Measurements from ENCODE around the gene C12orf60.

DNA sequence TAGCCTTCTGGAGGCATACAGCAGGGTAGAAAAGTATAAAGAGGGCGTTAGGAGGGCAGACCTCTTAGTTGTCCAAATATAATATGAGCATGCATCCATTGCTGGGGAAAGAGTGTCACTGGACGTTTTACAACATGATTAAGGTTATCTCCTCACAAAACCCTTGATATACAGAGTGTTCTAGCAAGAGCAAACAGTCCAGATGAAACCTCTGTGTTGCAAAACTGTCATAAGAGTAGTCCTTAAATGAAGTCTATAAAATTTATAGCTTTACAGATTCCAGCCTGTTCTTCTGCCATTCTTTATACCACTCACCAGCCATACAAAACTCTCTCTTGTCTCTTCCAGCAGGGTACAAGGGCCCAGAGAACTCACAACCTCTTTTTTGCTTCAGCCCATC, 21.9 kb upstream of the C12orf60 start:
- TF ChIP-seq, protein P1, sequence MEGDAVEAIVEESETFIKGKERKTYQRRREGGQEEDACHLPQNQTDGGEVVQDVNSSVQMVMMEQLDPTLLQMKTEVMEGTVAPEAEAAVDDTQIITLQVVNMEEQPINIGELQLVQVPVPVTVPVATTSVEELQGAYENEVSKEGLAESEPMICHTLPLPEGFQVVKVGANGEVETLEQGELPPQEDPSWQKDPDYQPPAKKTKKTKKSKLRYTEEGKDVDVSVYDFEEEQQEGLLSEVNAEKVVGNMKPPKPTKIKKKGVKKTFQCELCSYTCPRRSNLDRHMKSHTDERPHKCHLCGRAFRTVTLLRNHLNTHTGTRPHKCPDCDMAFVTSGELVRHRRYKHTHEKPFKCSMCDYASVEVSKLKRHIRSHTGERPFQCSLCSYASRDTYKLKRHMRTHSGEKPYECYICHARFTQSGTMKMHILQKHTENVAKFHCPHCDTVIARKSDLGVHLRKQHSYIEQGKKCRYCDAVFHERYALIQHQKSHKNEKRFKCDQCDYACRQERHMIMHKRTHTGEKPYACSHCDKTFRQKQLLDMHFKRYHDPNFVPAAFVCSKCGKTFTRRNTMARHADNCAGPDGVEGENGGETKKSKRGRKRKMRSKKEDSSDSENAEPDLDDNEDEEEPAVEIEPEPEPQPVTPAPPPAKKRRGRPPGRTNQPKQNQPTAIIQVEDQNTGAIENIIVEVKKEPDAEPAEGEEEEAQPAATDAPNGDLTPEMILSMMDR (IDR thresholded peaks at IDR 0.05), result no peak
- TF ChIP-seq POLR2A (IDR thresholded peaks at IDR 0.05), result no peak

Data from suprapubic skin (tissue), 3 donors.